A549 (cell line): Measurements from ENCODE around the gene PI4KA.
"Not testable (repeated sequence)": the region's sequence is repeated elsewhere in the genome, so short reads cannot be mapped to it uniquely, and the experiment has no call there.

Source experiments
- FOSL2 ChIP-seq, 2 experiments: fragments of 450-650 bp in 1 of 2; fragments of >200 bp in 1 of 2; sonication (Bioruptor Twin) in 1 of 2; formaldehyde crosslinking; IDR thresholded peaks; 2 replicates each; pipeline versions ENCODE4 v1.5.0 to v1.6.1; 2016 to 2020; ENCODE audit warnings: mild to moderate bottlenecking in 1 of 2, moderate library complexity in 1 of 2
- HMGXB4 ChIP-seq: fragments of 250-450 bp; sonication (Bioruptor Pico); IDR thresholded peaks from 2 replicates; pipeline ENCODE4 v1.5.0; 2021; ENCODE audit warnings: mild to moderate bottlenecking, moderate library complexity, borderline replicate concordance
- JUN ChIP-seq, 2 experiments: fragments of >200 bp; sonication (Bioruptor Twin); formaldehyde crosslinking; IDR thresholded peaks; 2 replicates in 1 of 2; 3 replicates in 1 of 2; pipeline ENCODE4 v1.6.1; 2016 to 2017
- MAFK ChIP-seq: fragments of 450-650 bp; IDR thresholded peaks from 2 replicates; pipeline ENCODE4 v1.6.1; 2014; ENCODE audit not compliant: partially characterized antibody
- PHF8 ChIP-seq: fragments of 200-600 bp; sonication (generic); IDR thresholded peaks from 2 replicates; pipeline ENCODE4 v1.6.1; 2016; ENCODE audit warnings: low read depth, mild to moderate bottlenecking, antibody characterized with exemption, moderate library complexity, borderline replicate concordance
- POLR2A ChIP-seq: IDR thresholded peaks from 2 replicates; pipeline ENCODE4 v1.6.1; 2012; ENCODE audit warnings: mild to moderate bottlenecking, low read length
- RAD21 ChIP-seq, 2 experiments: fragments of >200 bp in 1 of 2; sonication (Bioruptor Twin) in 1 of 2; formaldehyde crosslinking in 1 of 2; IDR thresholded peaks in 1 of 2; conservative IDR thresholded peaks in 1 of 2; 2 replicates in 1 of 2; 3 replicates in 1 of 2; pipeline ENCODE4 v1.6.1; 2012 to 2018; ENCODE audit warnings: inconsistent platforms in 1 of 2
- REST ChIP-seq: fragments of 200-600 bp; sonication (generic); IDR thresholded peaks from 2 replicates; pipeline ENCODE4 v1.6.1; 2016; ENCODE audit warnings: antibody characterized with exemption, mild to moderate bottlenecking, moderate library complexity
- SMC3 ChIP-seq: fragments of >200 bp; sonication (Bioruptor Twin); formaldehyde crosslinking; IDR thresholded peaks from 3 replicates; pipeline ENCODE4 v1.6.1; 2018; ENCODE audit warnings: inconsistent platforms
- SREBF2 ChIP-seq: fragments of 450-650 bp; IDR thresholded peaks from 2 replicates; pipeline ENCODE4 v1.6.1; 2014; ENCODE audit warnings: mild to moderate bottlenecking, moderate library complexity
- TF ChIP-seq, protein P1 (sequence below): fragments of >200 bp; sonication (Bioruptor Twin); formaldehyde crosslinking; IDR thresholded peaks from 3 replicates; pipeline ENCODE4 v1.5.1; 2016
- TF ChIP-seq, protein P2 (sequence below): fragments of 450-650 bp; IDR thresholded peaks from 2 replicates; pipeline ENCODE4 v1.6.1; 2014; ENCODE audit warnings: antibody characterized with exemption

DNA sequence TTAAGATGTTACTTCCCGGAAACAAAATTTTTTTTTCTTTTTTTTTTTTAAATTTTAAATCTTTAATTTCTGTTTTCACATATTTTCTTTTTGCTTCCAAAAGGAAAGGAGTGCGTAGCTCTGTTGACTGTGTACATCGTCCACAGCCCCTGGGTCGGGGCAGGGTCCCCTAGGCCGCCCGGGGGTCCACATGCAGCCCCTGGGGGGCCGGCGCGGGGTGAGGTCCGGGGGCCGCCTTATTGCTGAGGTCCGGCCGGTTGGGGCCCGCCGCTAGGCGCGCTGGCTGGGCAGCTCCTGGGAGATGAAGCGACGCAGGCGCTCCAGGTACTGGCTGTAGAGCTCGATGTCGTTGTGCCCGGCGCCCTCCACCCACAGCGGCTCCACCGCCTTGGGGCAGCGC lies 191.1 kb downstream of the PI4KA start:
- not testable (repeated sequence) for TF ChIP-seq POLR2A; HMGXB4 (CRISPR knock-in tag); PHF8; REST; MAFK; RAD21 (conservative IDR thresholded peaks at IDR 0.05 in 1 of 2, IDR thresholded peaks at IDR 0.05 in 1 of 2); SREBF2; JUN (IDR thresholded peaks at IDR 0.05); SMC3; FOSL2 (IDR thresholded peaks at IDR 0.05); FOSL2 (CRISPR knock-in tag; IDR thresholded peaks at IDR 0.05)
- TF ChIP-seq, protein P1, sequence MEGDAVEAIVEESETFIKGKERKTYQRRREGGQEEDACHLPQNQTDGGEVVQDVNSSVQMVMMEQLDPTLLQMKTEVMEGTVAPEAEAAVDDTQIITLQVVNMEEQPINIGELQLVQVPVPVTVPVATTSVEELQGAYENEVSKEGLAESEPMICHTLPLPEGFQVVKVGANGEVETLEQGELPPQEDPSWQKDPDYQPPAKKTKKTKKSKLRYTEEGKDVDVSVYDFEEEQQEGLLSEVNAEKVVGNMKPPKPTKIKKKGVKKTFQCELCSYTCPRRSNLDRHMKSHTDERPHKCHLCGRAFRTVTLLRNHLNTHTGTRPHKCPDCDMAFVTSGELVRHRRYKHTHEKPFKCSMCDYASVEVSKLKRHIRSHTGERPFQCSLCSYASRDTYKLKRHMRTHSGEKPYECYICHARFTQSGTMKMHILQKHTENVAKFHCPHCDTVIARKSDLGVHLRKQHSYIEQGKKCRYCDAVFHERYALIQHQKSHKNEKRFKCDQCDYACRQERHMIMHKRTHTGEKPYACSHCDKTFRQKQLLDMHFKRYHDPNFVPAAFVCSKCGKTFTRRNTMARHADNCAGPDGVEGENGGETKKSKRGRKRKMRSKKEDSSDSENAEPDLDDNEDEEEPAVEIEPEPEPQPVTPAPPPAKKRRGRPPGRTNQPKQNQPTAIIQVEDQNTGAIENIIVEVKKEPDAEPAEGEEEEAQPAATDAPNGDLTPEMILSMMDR = not testable (repeated sequence)
- TF ChIP-seq, protein P2, sequence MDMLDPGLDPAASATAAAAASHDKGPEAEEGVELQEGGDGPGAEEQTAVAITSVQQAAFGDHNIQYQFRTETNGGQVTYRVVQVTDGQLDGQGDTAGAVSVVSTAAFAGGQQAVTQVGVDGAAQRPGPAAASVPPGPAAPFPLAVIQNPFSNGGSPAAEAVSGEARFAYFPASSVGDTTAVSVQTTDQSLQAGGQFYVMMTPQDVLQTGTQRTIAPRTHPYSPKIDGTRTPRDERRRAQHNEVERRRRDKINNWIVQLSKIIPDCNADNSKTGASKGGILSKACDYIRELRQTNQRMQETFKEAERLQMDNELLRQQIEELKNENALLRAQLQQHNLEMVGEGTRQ = not testable (repeated sequence)
